ENCODE measurements around the gene VRK1. TPM values are rescaled to one million over a fixed set of nuclear protein-coding genes. Genes with fewer than 3 reads are reported as not detected.

Gene VRK1
- total and polyA plus RNA-seq, 2 experiments from 2014 or later, result 16.2 to 22.8 TPM

GRCh38 chr14:96844857-96845570 lies 47.8 kb downstream of the VRK1 start:
- no peaks in the 10 kb centered on the region for H3K27me3 ChIP-seq
- TF ChIP-seq, protein P1, sequence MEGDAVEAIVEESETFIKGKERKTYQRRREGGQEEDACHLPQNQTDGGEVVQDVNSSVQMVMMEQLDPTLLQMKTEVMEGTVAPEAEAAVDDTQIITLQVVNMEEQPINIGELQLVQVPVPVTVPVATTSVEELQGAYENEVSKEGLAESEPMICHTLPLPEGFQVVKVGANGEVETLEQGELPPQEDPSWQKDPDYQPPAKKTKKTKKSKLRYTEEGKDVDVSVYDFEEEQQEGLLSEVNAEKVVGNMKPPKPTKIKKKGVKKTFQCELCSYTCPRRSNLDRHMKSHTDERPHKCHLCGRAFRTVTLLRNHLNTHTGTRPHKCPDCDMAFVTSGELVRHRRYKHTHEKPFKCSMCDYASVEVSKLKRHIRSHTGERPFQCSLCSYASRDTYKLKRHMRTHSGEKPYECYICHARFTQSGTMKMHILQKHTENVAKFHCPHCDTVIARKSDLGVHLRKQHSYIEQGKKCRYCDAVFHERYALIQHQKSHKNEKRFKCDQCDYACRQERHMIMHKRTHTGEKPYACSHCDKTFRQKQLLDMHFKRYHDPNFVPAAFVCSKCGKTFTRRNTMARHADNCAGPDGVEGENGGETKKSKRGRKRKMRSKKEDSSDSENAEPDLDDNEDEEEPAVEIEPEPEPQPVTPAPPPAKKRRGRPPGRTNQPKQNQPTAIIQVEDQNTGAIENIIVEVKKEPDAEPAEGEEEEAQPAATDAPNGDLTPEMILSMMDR (IDR thresholded peaks at IDR 0.05; ENCODE audit: low read depth, low read length), result no peak
- DNase-seq (ENCODE audit: low read depth in 1 of 2, low spot score in 1 of 2), result no peak
- H3K9me3 ChIP-seq (ENCODE audit: low read depth), result no peaks in the 10 kb centered on the region
- no peak overlapping the region for H3K4me3 ChIP-seq
- H3K36me3 ChIP-seq, result no peaks in the 10 kb centered on the region
- H3K4me1 ChIP-seq (ENCODE audit: low read depth), result peaks cover 5% of the 10 kb centered on the region
- H3K27ac ChIP-seq, result no peak overlapping the region

GRCh38 chr14:96847451-96847850 lies 50.3 kb downstream of the VRK1 start:
- Histone ChIP-seq H3K4me3 (no peak overlapping the region), H3K4me1 (ENCODE audit: low read depth) (peaks cover 8% of the 10 kb centered on the region), H3K27ac (no peak overlapping the region), H3K9me3 (ENCODE audit: low read depth) (no peaks in the 10 kb centered on the region), H3K27me3 (no peaks in the 10 kb centered on the region), H3K36me3 (no peaks in the 10 kb centered on the region)
- TF ChIP-seq, protein P1 (IDR thresholded peaks at IDR 0.05; ENCODE audit: low read depth, low read length), result no peak
- no peak for DNase-seq (ENCODE audit: low read depth in 1 of 2, low spot score in 1 of 2)

- DNase-seq (ENCODE audit: low read depth in 1 of 2, low spot score in 1 of 2), result no peak
- H3K9me3 ChIP-seq (ENCODE audit: low read depth), result no peaks in the 10 kb centered on the region
- TF ChIP-seq, protein P1 (IDR thresholded peaks at IDR 0.05; ENCODE audit: low read depth, low read length), result no peak
- no peak overlapping the region for H3K27ac ChIP-seq
- H3K27me3 ChIP-seq, result no peaks in the 10 kb centered on the region
- no peak overlapping the region for H3K4me3 ChIP-seq
- peaks cover 11% of the 10 kb centered on the region for H3K4me1 ChIP-seq (ENCODE audit: low read depth)
- H3K36me3 ChIP-seq, result no peaks in the 10 kb centered on the region
Observed at GRCh38 chr14:96848011-96848410, 50.8 kb downstream of the VRK1 start.

DNA sequence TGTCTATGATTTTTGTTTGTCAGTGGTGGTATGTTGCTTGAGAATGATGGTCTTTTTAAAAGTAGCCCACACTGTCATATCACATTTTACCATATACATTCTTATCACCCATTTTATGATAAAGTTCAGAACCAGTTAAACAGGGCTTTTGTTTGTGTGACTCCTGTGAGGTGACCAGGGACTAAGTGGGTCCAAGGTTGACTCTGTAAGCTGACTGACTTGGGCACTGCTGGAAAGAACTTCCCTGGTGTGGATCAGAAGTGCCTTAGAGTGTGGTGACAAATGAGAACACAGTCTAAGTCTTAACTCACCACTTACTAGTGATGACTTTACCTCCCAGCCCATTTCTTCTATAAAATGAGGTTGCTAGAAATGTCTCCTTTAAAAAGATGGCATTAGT lies 52.6 kb downstream of the VRK1 start:
- Histone ChIP-seq H3K27ac (no peak overlapping the region), H3K27me3 (no peaks in the 10 kb centered on the region), H3K4me3 (no peak overlapping the region), H3K9me3 (ENCODE audit: low read depth) (no peaks in the 10 kb centered on the region), H3K4me1 (ENCODE audit: low read depth) (peaks cover 6% of the 10 kb centered on the region), H3K36me3 (no peaks in the 10 kb centered on the region)
- TF ChIP-seq, protein P1 (IDR thresholded peaks at IDR 0.05; ENCODE audit: low read depth, low read length), result no peak
- DNase-seq (ENCODE audit: low read depth in 1 of 2, low spot score in 1 of 2), result no peak

GRCh38 chr14:96851694-96852381 lies 54.7 kb downstream of the VRK1 start:
- TF ChIP-seq, protein P1 (IDR thresholded peaks at IDR 0.05; ENCODE audit: low read depth, low read length), result no peak

More at GRCh38 chr14:96851694-96852381, 54.7 kb downstream of the VRK1 start:
- Histone ChIP-seq H3K9me3 (ENCODE audit: low read depth) (no peaks in the 10 kb centered on the region), H3K27me3 (no peaks in the 10 kb centered on the region), H3K4me1 (ENCODE audit: low read depth) (peaks cover 6% of the 10 kb centered on the region), H3K4me3 (no peak overlapping the region), H3K27ac (no peak overlapping the region), H3K36me3 (no peaks in the 10 kb centered on the region)
- no peak for DNase-seq (ENCODE audit: low read depth in 1 of 2, low spot score in 1 of 2)

All from cardiac muscle cell (in vitro differentiated cells and primary cell).